PC-9 (cell line): ENCODE measurements around the gene WIPI1. TPM values are rescaled to one million over a fixed set of nuclear protein-coding genes. Genes with fewer than 3 reads are reported as not detected.

Experiments
- BruUV-seq: library from RNA; stranded (reverse); fragments of 400-500 nt; replicated peaks from 2 replicates; lab custom pipeline; 2021; lab: Mats Ljungman, UMichigan
- CTCF ChIA-PET: fragments of 300-600 bp; sonication (Branson Sonifier 250); formaldehyde crosslinking; loops from one replicate; lab custom pipeline; 2022; ENCODE audit warnings: antibody characterized with exemption; lab: Charles Lee
- POLR2A ChIA-PET: fragments of 300-600 bp; sonication (Branson Sonifier 250); formaldehyde crosslinking; loops from one replicate; lab custom pipeline; 2022; ENCODE audit warnings: antibody characterized with exemption; ENCODE audit not compliant: unreplicated experiment; lab: Charles Lee
- DNase-seq, 2 experiments: peaks; one replicate each; pipeline versions ENCODE4 v3.0.0 to v3.0.0-alpha.2; 2015 to 2022; ENCODE audit warnings: mixed read lengths in 1 of 2
- H2AFZ ChIP-seq: fragments of 200-600 bp; sonication (generic); 2 replicates; pipeline ENCODE4 v1.8.1; 2017; ENCODE audit warnings: antibody characterized with exemption
- H3F3A ChIP-seq: fragments of 200-600 bp; sonication (generic); 2 replicates; pipeline ENCODE4 v1.8.1; 2017; ENCODE audit warnings: antibody characterized with exemption, mild to moderate bottlenecking, low read depth; ENCODE audit not compliant: insufficient read depth
- H3K27ac ChIP-seq: fragments of 200-600 bp; sonication (generic); 2 replicates; pipeline ENCODE4 v1.6.1; 2016; ENCODE audit warnings: mixed run types
- H3K27me3 ChIP-seq: fragments of 200-600 bp; sonication (generic); 2 replicates; pipeline ENCODE4 v1.6.1; 2016; ENCODE audit warnings: low read depth, mixed run types; ENCODE audit not compliant: insufficient read depth
- H3K36me3 ChIP-seq: fragments of 200-600 bp; sonication (generic); 2 replicates; pipeline ENCODE4 v1.6.1; 2016; ENCODE audit warnings: low read depth, mixed run types
- H3K4me1 ChIP-seq: fragments of 200-600 bp; sonication (generic); replicated peaks from 2 replicates; pipeline ENCODE4 v1.6.1; 2016; ENCODE audit warnings: mixed run types; ENCODE audit not compliant: insufficient read depth
- H3K4me2 ChIP-seq: fragments of 200-600 bp; sonication (generic); 2 replicates; pipeline ENCODE4 v1.6.1; 2017; ENCODE audit warnings: mixed run types
- H3K4me3 ChIP-seq: fragments of 200-600 bp; sonication (generic); 2 replicates; pipeline ENCODE4 v1.6.1; 2016; ENCODE audit warnings: mixed run types
- H3K79me2 ChIP-seq: fragments of 200-600 bp; sonication (generic); 2 replicates; pipeline ENCODE4 v1.6.1; 2017; ENCODE audit warnings: low read depth, mixed run types
- H3K9me2 ChIP-seq: fragments of 200-600 bp; sonication (generic); 2 replicates; pipeline ENCODE4 v1.8.1; 2017; ENCODE audit warnings: mild to moderate bottlenecking; ENCODE audit not compliant: insufficient read depth
- H3K9me3 ChIP-seq: fragments of 200-600 bp; sonication (generic); 2 replicates; pipeline ENCODE4 v1.8.1; 2016; ENCODE audit warnings: low read depth; ENCODE audit not compliant: insufficient read depth
- H4K20me1 ChIP-seq: fragments of 200-600 bp; sonication (generic); 2 replicates; pipeline ENCODE4 v1.8.1; 2017; ENCODE audit not compliant: insufficient read depth
- CTCF ChIP-seq: fragments of 200-600 bp; sonication (generic); conservative IDR thresholded peaks from 2 replicates; pipeline ENCODE4 v1.6.1; 2017; ENCODE audit warnings: mixed run types, antibody characterized with exemption, mild to moderate bottlenecking, moderate library complexity
- EZH2 ChIP-seq: fragments of 200-600 bp; sonication (generic); IDR thresholded peaks from 2 replicates; pipeline ENCODE4 v1.8.0; 2017; ENCODE audit warnings: antibody characterized with exemption, low read depth
- intact Hi-C: fragments of 100-400 bp; cut with micrococcal nuclease; formaldehyde crosslinking; loops from one replicate; pipeline ENCODE4 v1.10.0; 2022; ENCODE audit not compliant: unreplicated experiment
- total RNA-seq: library from RNA; stranded (reverse); gene quantifications from 2 replicates; pipeline ENCODE4 v1.2.3, GENCODE V29; 2021

Gene WIPI1
- total RNA-seq, 1 experiment from 2014 or later, result 11.2 TPM

GRCh38 chr17:68381076-68381900, 76.0 kb downstream of the WIPI1 start:
- H3K4me2 ChIP-seq, result peak overlapping the region; percentile 64
- peaks cover 56% of the 10 kb centered on the region for H3F3A ChIP-seq
- no peaks in the 10 kb centered on the region for H4K20me1 ChIP-seq
- intact Hi-C loops, result no loop called here
- H3K79me2 ChIP-seq, result no peaks in the 10 kb centered on the region
- CTCF ChIA-PET, result no interaction called here
- H3K27ac ChIP-seq, result peak overlapping the region; percentile 92
- DNase-seq, result peak; percentile 30 to 99
- no peaks in the 10 kb centered on the region for H3K36me3 ChIP-seq
- peak overlapping the region; percentile 10; the same call in 1 of the 2 replicates for H2AFZ ChIP-seq
- TF ChIP-seq EZH2 (no peak), CTCF (no peak)
- POLR2A ChIA-PET, result no interaction called here
- H3K9me3 ChIP-seq, result no peaks in the 10 kb centered on the region
- no peaks in the 10 kb centered on the region for H3K27me3 ChIP-seq
- H3K4me1 ChIP-seq, result peaks cover 62% of the 10 kb centered on the region
- BruUV-seq, result no TSS peak
- H3K4me3 ChIP-seq, result peak overlapping the region; percentile 9; the same call in 1 of the 2 replicates
- H3K9me2 ChIP-seq, result no peaks in the 10 kb centered on the region

- Histone ChIP-seq H3K9me3 (no peaks in the 10 kb centered on the region), H3K4me1 (peaks cover 63% of the 10 kb centered on the region), H3K4me3 (no peak overlapping the region), H3K9me2 (no peaks in the 10 kb centered on the region), H2AFZ (no peak overlapping the region), H3K27ac (peak overlapping the region; percentile 92), H3K4me2 (peak overlapping the region; percentile 64), H3K36me3 (no peaks in the 10 kb centered on the region), H3K27me3 (no peaks in the 10 kb centered on the region), H3F3A (peaks cover 56% of the 10 kb centered on the region), H3K79me2 (no peaks in the 10 kb centered on the region), H4K20me1 (no peaks in the 10 kb centered on the region)
- ChIA-PET POLR2A (interaction anchor here (0.7 kb wide), 1 partner anchor 65 kb away, joined by 10 read pairs; no protein-coding TSS in a partner anchor), CTCF (no interaction called here)
- DNase-seq, result no peak
- TF ChIP-seq EZH2, result no peak
- no peak for TF ChIP-seq CTCF
- no TSS peak for BruUV-seq
- intact Hi-C loops, result loop anchor here (2.0 to 5.0 kb wide), 2 partner anchors 25 to 88 kb away; partner anchors contain the start of genes ARSG and SLC16A6
Measured at GRCh38 chr17:68379692-68380677, 77.3 kb downstream of the WIPI1 start.

GRCh38 chr17:68379177-68379510, 78.2 kb downstream of the WIPI1 start:
- no peak for DNase-seq
- Histone ChIP-seq H3K27me3 (no peaks in the 10 kb centered on the region), H3K4me1 (peaks cover 63% of the 10 kb centered on the region), H3K4me3 (no peak overlapping the region; the same call in 1 of the 2 replicates), H3K9me2 (no peaks in the 10 kb centered on the region), H3K79me2 (no peaks in the 10 kb centered on the region), H3K9me3 (no peaks in the 10 kb centered on the region), H3F3A (peaks cover 56% of the 10 kb centered on the region), H3K27ac (peak overlapping the region; percentile 87), H3K36me3 (no peaks in the 10 kb centered on the region), H2AFZ (no peak overlapping the region), H3K4me2 (peak overlapping the region; percentile 76), H4K20me1 (no peaks in the 10 kb centered on the region)
- CTCF ChIA-PET, result no interaction called here
- intact Hi-C loops, result loop anchor here (2.0 to 5.0 kb wide), 2 partner anchors 24 to 87 kb away; partner anchors contain the start of genes ARSG and SLC16A6
- POLR2A ChIA-PET, result no interaction called here
- TF ChIP-seq EZH2 (no peak), CTCF (no peak)
- BruUV-seq, result no TSS peak
